Activated naive CD4-positive, alpha-beta T cell treated with anti-CD3 and anti-CD28 coated beads, Interleukin-2, amount 50 U/mL, for 72 hours (primary cell): ENCODE results near the gene ZFAND3. TPM values are rescaled to one million over a fixed set of nuclear protein-coding genes. Genes with fewer than 3 reads are reported as not detected.

Source experiments
- ATAC-seq, 2 donors: fragments of 150-1000 bp; cut with Tn5 transposase; 2 replicates each; pipeline ENCODE4 v1.10.0; 2021; ENCODE audit warnings: mild to moderate bottlenecking in 2 of 2, moderate library complexity in 2 of 2
- DNase-seq, 2 donors: peaks; one replicate each; pipeline ENCODE4 v3.0.0; 2021 to 2022; ENCODE audit warnings: low spot score in 2 of 2
- H3K27ac Mint-ChIP-seq, 2 donors: one replicate each; pipeline ENCODE4 v1.8.0; 2022; ENCODE audit warnings: mild to moderate bottlenecking in 2 of 2, mixed read lengths in 2 of 2
- H3K36me3 Mint-ChIP-seq, 2 donors: one replicate each; pipeline ENCODE4 v1.8.0; 2022; ENCODE audit warnings: mixed read lengths in 2 of 2
- H3K9me3 Mint-ChIP-seq, 2 donors: one replicate each; pipeline ENCODE4 v1.8.0; 2022; ENCODE audit warnings: mixed read lengths in 2 of 2
- total RNA-seq, 2 donors: library from RNA; stranded (reverse); gene quantifications; one replicate each; pipeline ENCODE4 v1.2.3, GENCODE V29; 2022

Gene ZFAND3
- total RNA-seq, 2 donors from 2014 or later, result 34.1 to 37.2 TPM

DNA sequence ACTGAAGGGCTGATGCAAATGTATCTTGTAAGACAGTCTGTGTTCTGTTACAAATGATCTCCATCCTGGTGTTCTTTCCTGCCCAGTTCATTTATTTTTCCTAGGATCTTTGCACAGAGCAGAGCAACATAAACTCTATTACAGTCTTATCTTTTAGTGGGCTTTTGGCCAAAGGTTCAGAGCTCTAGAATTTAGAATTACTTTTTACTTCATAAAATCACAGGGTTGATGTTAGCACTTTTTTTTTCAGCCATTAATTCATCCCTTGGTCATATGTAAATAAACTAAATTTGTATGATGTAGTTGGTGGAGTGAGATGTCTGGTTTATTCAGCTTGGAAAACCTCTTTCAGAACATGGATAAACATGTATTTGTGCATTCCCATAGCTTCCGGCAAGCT lies 181.9 kb downstream of the ZFAND3 start:
- Mint-ChIP-seq H3K36me3 (peaks cover 0 to 6% of the 10 kb centered on the region in 2 donors), H3K27ac (no peak overlapping the region), H3K9me3 (peaks cover 12 to 16% of the 10 kb centered on the region in 2 donors)
- no peak for DNase-seq
- no peak for ATAC-seq

DNA sequence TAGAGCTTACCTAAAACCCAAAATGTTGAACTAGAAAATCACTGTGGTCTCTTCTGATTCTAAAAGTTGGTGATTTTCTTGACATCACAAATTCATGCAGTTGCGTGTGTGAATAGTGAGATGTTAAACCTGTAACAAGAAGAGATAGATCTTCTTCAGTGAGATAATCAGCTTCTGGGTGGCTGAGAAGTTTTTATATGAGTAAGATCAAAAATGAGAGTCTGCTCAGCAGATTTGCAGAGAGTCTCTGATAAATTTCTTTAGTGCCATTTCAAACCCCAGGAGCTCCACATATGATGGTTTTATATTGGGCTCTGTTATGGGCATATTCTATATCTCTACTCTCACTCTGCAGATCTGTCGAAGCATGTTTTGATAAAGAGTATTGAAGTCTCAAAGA lies 185.4 kb downstream of the ZFAND3 start:
- DNase-seq, result no peak
- Mint-ChIP-seq H3K9me3 (peaks cover 4 to 9% of the 10 kb centered on the region in 2 donors), H3K36me3 (peaks cover 5 to 14% of the 10 kb centered on the region in 2 donors), H3K27ac (no peak overlapping the region)
- peak in 1 of 2 donors; percentile 49 for ATAC-seq

DNA sequence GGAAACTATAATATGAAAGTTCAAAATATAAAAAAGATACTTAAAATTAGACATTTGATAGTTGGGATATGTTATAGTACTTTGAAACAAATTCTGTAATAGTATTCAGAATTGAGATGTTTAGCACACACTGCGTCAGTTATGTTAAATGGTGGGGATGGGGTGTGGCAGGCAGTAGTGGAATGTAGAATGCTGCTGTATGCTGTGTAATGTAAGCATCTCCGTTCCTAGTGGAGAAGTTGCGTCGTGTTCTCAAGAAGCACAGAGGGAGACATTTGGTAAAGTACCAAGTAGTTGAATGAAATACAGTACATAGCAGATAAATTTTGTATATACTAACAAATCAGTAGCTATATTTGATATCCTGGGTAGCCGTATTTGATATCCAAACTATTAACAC lies 192.4 kb downstream of the ZFAND3 start:
- DNase-seq, result no peak
- peaks cover 6 to 8% of the 10 kb centered on the region in 2 donors for H3K9me3 Mint-ChIP-seq
- no peak overlapping the region for H3K27ac Mint-ChIP-seq
- ATAC-seq, result no peak
- peaks cover 9 to 12% of the 10 kb centered on the region in 2 donors for H3K36me3 Mint-ChIP-seq

GRCh38 chr6:38012573-38012972 lies 193.0 kb downstream of the ZFAND3 start:
- Mint-ChIP-seq H3K27ac (no peak overlapping the region), H3K36me3 (peaks cover 9 to 12% of the 10 kb centered on the region in 2 donors), H3K9me3 (peaks cover 6 to 8% of the 10 kb centered on the region in 2 donors)
- peak; percentile 44 to 47 for ATAC-seq
- DNase-seq, result no peak

- Mint-ChIP-seq H3K36me3 (peaks cover 0 to under 1% of the 10 kb centered on the region in 2 donors), H3K9me3 (no peaks in the 10 kb centered on the region), H3K27ac (no peak overlapping the region)
- DNase-seq, result no peak
- ATAC-seq, result no peak
These were observed 195.8 kb downstream of the ZFAND3 start for GRCh38 chr6:38015341-38015740.

- Mint-ChIP-seq H3K36me3 (no peaks in the 10 kb centered on the region), H3K27ac (no peak overlapping the region), H3K9me3 (no peaks in the 10 kb centered on the region)
- no peak for DNase-seq
- no peak for ATAC-seq
These were observed 197.3 kb downstream of the ZFAND3 start for GRCh38 chr6:38016824-38017223.

DNA sequence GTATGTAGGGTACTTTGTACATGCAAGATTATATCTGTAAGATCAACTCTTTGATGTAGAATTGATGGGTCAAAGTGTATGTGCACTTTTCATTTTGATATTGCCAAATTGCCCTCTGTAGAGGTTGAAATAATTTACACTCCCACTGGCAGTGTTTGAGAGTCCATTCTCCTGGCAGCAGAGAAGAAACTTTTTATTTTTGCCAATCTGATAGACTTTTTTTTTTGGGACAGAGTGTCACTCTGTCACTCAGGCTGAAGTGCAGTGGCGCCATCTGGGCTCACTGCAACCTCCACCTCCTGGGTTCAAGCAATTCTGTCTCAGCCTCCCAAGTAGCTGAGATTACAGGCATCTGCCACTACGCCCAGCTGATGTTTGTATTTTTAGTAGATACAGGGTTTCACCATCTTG lies 199.2 kb downstream of the ZFAND3 start:
- DNase-seq (no peak), ATAC-seq (no peak)
- no peaks in the 10 kb centered on the region for H3K9me3 Mint-ChIP-seq
- peaks cover 0 to 9% of the 10 kb centered on the region in 2 donors for H3K36me3 Mint-ChIP-seq
- H3K27ac Mint-ChIP-seq, result no peak overlapping the region

GRCh38 chr6:38020593-38020992 lies 201.1 kb downstream of the ZFAND3 start:
- no peak for ATAC-seq
- Mint-ChIP-seq H3K36me3 (peaks cover 0 to 19% of the 10 kb centered on the region in 2 donors), H3K27ac (no peak overlapping the region), H3K9me3 (peaks cover 0 to 5% of the 10 kb centered on the region in 2 donors)
- DNase-seq, result no peak

- Mint-ChIP-seq H3K9me3 (peaks cover 0 to 5% of the 10 kb centered on the region in 2 donors), H3K27ac (no peak overlapping the region), H3K36me3 (peaks cover 0 to 19% of the 10 kb centered on the region in 2 donors)
- DNase-seq, result no peak
- no peak for ATAC-seq
These were observed 201.5 kb downstream of the ZFAND3 start for GRCh38 chr6:38021029-38021428.

DNA sequence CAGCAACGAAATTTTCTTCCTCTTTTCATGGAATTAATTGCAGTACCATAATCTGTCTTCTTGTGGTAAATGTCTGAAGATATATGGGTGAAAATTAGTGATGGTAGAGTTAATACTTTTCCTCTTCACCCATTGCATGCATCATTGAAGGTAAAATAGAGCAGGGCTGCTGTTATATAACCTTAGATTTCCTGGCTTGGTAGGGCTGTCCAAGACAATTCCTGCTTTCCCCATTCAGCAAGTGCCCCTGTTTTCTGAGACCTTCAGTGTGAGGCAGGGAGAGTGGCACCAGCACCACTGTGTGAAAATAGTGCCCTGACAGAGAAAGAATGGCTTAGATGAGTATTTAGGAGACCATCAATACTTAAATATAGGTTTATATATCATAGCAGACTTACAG lies 202.0 kb downstream of the ZFAND3 start:
- H3K9me3 Mint-ChIP-seq, result peaks cover 0 to 5% of the 10 kb centered on the region in 2 donors
- H3K27ac Mint-ChIP-seq, result no peak overlapping the region
- peaks cover 0 to 19% of the 10 kb centered on the region in 2 donors for H3K36me3 Mint-ChIP-seq
- no peak for ATAC-seq
- no peak for DNase-seq

- peaks cover 0 to 5% of the 10 kb centered on the region in 2 donors for H3K9me3 Mint-ChIP-seq
- DNase-seq, result no peak
- peaks cover 0 to 19% of the 10 kb centered on the region in 2 donors for H3K36me3 Mint-ChIP-seq
- no peak overlapping the region for H3K27ac Mint-ChIP-seq
- no peak for ATAC-seq
These were observed 203.2 kb downstream of the ZFAND3 start for GRCh38 chr6:38022688-38023087.

DNA sequence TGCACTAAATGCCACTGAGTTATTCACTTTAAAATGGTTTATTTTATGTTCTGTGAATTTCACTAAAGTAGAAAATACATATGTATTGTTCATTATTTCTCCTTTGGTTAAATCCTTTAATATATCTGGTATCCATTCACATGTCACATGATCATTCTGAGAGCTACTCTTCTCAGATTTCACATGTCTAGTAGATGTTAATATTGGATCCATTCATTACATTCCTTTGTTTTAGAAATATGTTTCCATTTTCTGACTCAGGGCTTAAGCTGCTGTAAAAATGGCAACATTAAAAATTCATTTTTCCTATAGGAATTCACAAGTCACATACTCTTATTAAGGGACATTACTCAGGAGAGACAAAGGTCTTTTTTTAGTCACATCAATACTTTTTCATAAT lies 205.4 kb downstream of the ZFAND3 start:
- DNase-seq, result no peak
- no peak overlapping the region for H3K27ac Mint-ChIP-seq
- peaks cover 0 to 24% of the 10 kb centered on the region in 2 donors for H3K36me3 Mint-ChIP-seq
- peaks cover 0 to 5% of the 10 kb centered on the region in 2 donors for H3K9me3 Mint-ChIP-seq
- ATAC-seq, result no peak

DNA sequence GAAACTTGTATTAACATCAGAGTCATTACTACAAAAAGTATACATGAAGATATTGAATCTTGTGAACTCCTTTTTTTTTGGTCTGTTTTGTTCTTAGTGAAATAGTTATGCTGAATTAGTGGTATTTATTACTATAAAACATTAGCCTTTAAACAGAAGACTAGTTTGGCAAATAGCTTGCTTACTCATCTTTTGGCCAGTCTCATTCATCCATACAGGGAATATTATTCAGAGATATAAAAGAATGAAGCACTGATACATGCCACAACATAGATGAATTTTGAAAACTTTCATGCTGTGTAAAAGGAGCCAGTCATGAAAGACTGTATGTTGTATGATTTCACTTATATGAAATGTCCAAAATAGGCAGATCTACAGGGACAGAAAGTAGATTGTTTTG lies 205.9 kb downstream of the ZFAND3 start:
- Mint-ChIP-seq H3K27ac (no peak overlapping the region), H3K9me3 (peaks cover 0 to 10% of the 10 kb centered on the region in 2 donors), H3K36me3 (peaks cover 0 to 30% of the 10 kb centered on the region in 2 donors)
- ATAC-seq, result no peak
- no peak for DNase-seq

DNA sequence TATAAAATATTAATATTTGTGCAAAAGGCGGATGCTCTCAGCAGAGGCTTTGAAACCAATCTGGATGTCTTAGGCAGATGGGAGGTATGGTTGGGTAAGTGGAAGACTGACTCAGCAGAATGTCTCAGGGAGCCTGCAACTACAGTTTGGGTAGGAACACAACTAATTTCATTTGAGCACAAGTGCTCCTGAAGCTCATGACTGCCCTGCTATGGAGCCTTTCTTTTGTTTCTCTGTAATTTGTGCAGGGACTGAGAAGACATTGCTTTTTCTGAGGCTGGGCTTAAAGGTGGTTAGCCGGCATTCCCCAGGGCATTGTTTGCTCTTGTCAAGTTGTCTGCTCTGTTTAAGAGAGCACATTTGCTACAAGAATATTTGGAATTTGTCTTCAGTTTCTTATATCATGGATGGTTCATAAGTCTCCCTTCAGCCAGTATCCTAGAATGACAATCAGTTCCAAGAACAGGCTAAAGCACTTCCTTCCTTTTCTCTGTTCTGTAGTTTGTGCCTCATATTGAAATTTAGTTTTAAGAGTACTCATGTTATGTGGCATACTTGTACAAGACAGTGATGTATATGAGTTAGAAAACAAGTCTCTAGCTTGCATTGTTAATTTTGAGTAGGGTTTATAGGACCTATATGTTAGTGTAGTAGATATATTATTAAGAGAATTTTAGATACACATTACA lies 208.3 kb downstream of the ZFAND3 start:
- DNase-seq, result no peak
- peaks cover 0 to 33% of the 10 kb centered on the region in 2 donors for H3K36me3 Mint-ChIP-seq
- peak in 1 of 2 donors; percentile 85 for ATAC-seq
- H3K27ac Mint-ChIP-seq, result no peak overlapping the region
- peaks cover 0 to 13% of the 10 kb centered on the region in 2 donors for H3K9me3 Mint-ChIP-seq

- no peak for DNase-seq
- Mint-ChIP-seq H3K27ac (no peak overlapping the region), H3K36me3 (peaks cover 0 to 13% of the 10 kb centered on the region in 2 donors), H3K9me3 (peaks cover 0 to 8% of the 10 kb centered on the region in 2 donors)
- no peak for ATAC-seq
These were observed 210.9 kb downstream of the ZFAND3 start for GRCh38 chr6:38030380-38030779.

- peaks cover 0 to 18% of the 10 kb centered on the region in 2 donors for H3K36me3 Mint-ChIP-seq
- H3K9me3 Mint-ChIP-seq, result peaks cover 0 to 8% of the 10 kb centered on the region in 2 donors
- H3K27ac Mint-ChIP-seq, result no peak overlapping the region
- DNase-seq (no peak), ATAC-seq (no peak)
These were observed 213.3 kb downstream of the ZFAND3 start for GRCh38 chr6:38032797-38033196.

GRCh38 chr6:38033442-38033982 lies 214.0 kb downstream of the ZFAND3 start:
- ATAC-seq, result peak; percentile 14 to 82
- H3K36me3 Mint-ChIP-seq, result peaks cover 0 to 18% of the 10 kb centered on the region in 2 donors
- no peak overlapping the region for H3K27ac Mint-ChIP-seq
- peaks cover 0 to 8% of the 10 kb centered on the region in 2 donors for H3K9me3 Mint-ChIP-seq
- no peak for DNase-seq
